A549 (cell line): ENCODE results near the gene IRS2. TPM values are rescaled to one million over a fixed set of nuclear protein-coding genes. Genes with fewer than 3 reads are reported as not detected.

Source experiments
- ATAC-seq, 2 experiments: fragments of 200-7000 bp in 1 of 2; fragments of >200 bp in 1 of 2; cut with Nextera tagmentation in 1 of 2; cut with Tn5 transposase in 1 of 2; 3 replicates each; pipeline versions ENCODE4 v1.8.0 to v1.9.1; 2018 to 2020; ENCODE audit warnings: mild to moderate bottlenecking in 1 of 2, moderate library complexity in 1 of 2
- CTCF ChIA-PET: fragments of 300-600 bp; sonication (Branson Sonifier 250); formaldehyde crosslinking; extraction: SDS; loops from one replicate; lab custom pipeline; 2021; ENCODE audit warnings: antibody characterized with exemption, inconsistent platforms; lab: Yijun Ruan, JAX
- POLR2A ChIA-PET: fragments of 350-600 bp; formaldehyde crosslinking; extraction: SDS; loops from one replicate; lab custom pipeline; 2021; ENCODE audit warnings: antibody characterized with exemption, inconsistent platforms; lab: Yijun Ruan, JAX
- DNase-seq, 2 experiments: peaks; one replicate each; pipeline versions ENCODE4 v3.0.0 to v3.0.0-alpha.2; 2011 to 2016; ENCODE audit warnings: low read depth in 1 of 2, low spot score in 1 of 2
- FAIRE-seq: peaks from 2 replicates; lab custom pipeline; 2011; peaks lifted over from hg19 to GRCh38; lab: Jason Lieb, UNC
- H3K27ac ChIP-seq, 2 experiments: fragments of >200 bp; sonication (Bioruptor Twin); formaldehyde crosslinking; 3 replicates each; pipeline ENCODE4 v1.5.1; 2016 to 2017
- H3K4me1 ChIP-seq: fragments of >200 bp; sonication (Bioruptor Twin); formaldehyde crosslinking; 3 replicates; pipeline ENCODE4 v1.6.1; 2016
- H3K4me2 ChIP-seq: fragments of >200 bp; sonication (Bioruptor Twin); formaldehyde crosslinking; 3 replicates; pipeline ENCODE4 v1.6.1; 2016
- H3K4me3 ChIP-seq: fragments of >200 bp; sonication (Bioruptor Twin); formaldehyde crosslinking; 3 replicates; pipeline ENCODE4 v1.5.1; 2016
- H3K9me3 ChIP-seq: fragments of >200 bp; sonication (Bioruptor Twin); formaldehyde crosslinking; 3 replicates; pipeline ENCODE4 v1.6.1; 2016
- ATOH8 ChIP-seq: fragments of 250-450 bp; sonication (Bioruptor Pico); IDR thresholded peaks from 2 replicates; pipeline ENCODE4 v1.5.0; 2020; ENCODE audit warnings: low read depth, mild to moderate bottlenecking, moderate library complexity
- BHLHE40 ChIP-seq: IDR thresholded peaks from 2 replicates; pipeline ENCODE4 v1.6.1; 2012; ENCODE audit warnings: low read depth, low read length, inconsistent platforms
- CBX8 ChIP-seq: fragments of 200-600 bp; sonication (generic); IDR thresholded peaks from 2 replicates; pipeline ENCODE4 v1.6.1; 2016
- CEBPB ChIP-seq, 2 experiments: fragments of >200 bp in 1 of 2; sonication (Bioruptor Twin) in 1 of 2; formaldehyde crosslinking in 1 of 2; IDR thresholded peaks; 2 replicates each; pipeline ENCODE4 v1.6.1; 2012 to 2016
- CHD2 ChIP-seq: fragments of 150-350 bp; IDR thresholded peaks from 2 replicates; pipeline ENCODE4 v1.6.1; 2014; ENCODE audit warnings: low read length; ENCODE audit not compliant: partially characterized antibody
- CHD4 ChIP-seq: fragments of 200-600 bp; sonication (generic); IDR thresholded peaks from 2 replicates; pipeline ENCODE4 v1.6.1; 2016; ENCODE audit warnings: antibody characterized with exemption, mild to moderate bottlenecking, borderline replicate concordance
- CTCF ChIP-seq: fragments of >200 bp; sonication (Bioruptor Twin); formaldehyde crosslinking; IDR thresholded peaks from 3 replicates; pipeline ENCODE4 v1.5.1; 2016
- EHF ChIP-seq: fragments of 250-450 bp; sonication (Bioruptor Pico); IDR thresholded peaks from 2 replicates; pipeline ENCODE4 v1.5.0; 2020; ENCODE audit warnings: mild to moderate bottlenecking
- EHMT2 ChIP-seq: fragments of 200-600 bp; sonication (generic); IDR thresholded peaks from 2 replicates; pipeline ENCODE4 v1.6.1; 2016; ENCODE audit warnings: antibody characterized with exemption, low read depth, mild to moderate bottlenecking, moderate library complexity
- ELK1 ChIP-seq: fragments of 150-350 bp; IDR thresholded peaks from 2 replicates; pipeline ENCODE4 v1.6.1; 2014; ENCODE audit warnings: low read depth, mild to moderate bottlenecking, low read length
- FOSB ChIP-seq: fragments of 250-450 bp; sonication (Bioruptor Pico); IDR thresholded peaks from 2 replicates; pipeline ENCODE4 v1.5.0; 2020; ENCODE audit warnings: mild to moderate bottlenecking, moderate library complexity
- FOSL2 ChIP-seq, 2 experiments: fragments of 450-650 bp in 1 of 2; fragments of >200 bp in 1 of 2; sonication (Bioruptor Twin) in 1 of 2; formaldehyde crosslinking; IDR thresholded peaks; 2 replicates each; pipeline versions ENCODE4 v1.5.0 to v1.6.1; 2016 to 2020; ENCODE audit warnings: mild to moderate bottlenecking in 1 of 2, moderate library complexity in 1 of 2
- GATA3 ChIP-seq: IDR thresholded peaks from 2 replicates; pipeline ENCODE4 v1.6.1; 2012; ENCODE audit warnings: borderline replicate concordance
- HEYL ChIP-seq: fragments of 250-450 bp; sonication (Bioruptor Pico); IDR thresholded peaks from 2 replicates; pipeline ENCODE4 v1.8.0; 2021; ENCODE audit warnings: mild to moderate bottlenecking, moderate library complexity
- HOXA7 ChIP-seq: fragments of 250-450 bp; sonication (Bioruptor Pico); IDR thresholded peaks from 2 replicates; pipeline ENCODE4 v1.5.0; 2020; ENCODE audit warnings: mild to moderate bottlenecking, moderate library complexity
- HOXB13 ChIP-seq: fragments of 250-450 bp; sonication (Bioruptor Pico); IDR thresholded peaks from 2 replicates; pipeline ENCODE4 v1.5.0; 2020; ENCODE audit warnings: low read depth, mild to moderate bottlenecking, moderate library complexity
- JUN ChIP-seq, 2 experiments: fragments of >200 bp; sonication (Bioruptor Twin); formaldehyde crosslinking; IDR thresholded peaks; 2 replicates in 1 of 2; 3 replicates in 1 of 2; pipeline ENCODE4 v1.6.1; 2016 to 2017
- JUNB ChIP-seq: fragments of >200 bp; sonication (Bioruptor Twin); formaldehyde crosslinking; IDR thresholded peaks from 2 replicates; pipeline ENCODE4 v1.6.1; 2016
- KDM1A ChIP-seq: fragments of 200-600 bp; sonication (generic); IDR thresholded peaks from 2 replicates; pipeline ENCODE4 v1.6.1; 2016; ENCODE audit warnings: low read depth, mild to moderate bottlenecking
- KDM5A ChIP-seq: fragments of 200-600 bp; sonication (generic); IDR thresholded peaks from 2 replicates; pipeline ENCODE4 v1.6.1; 2016; ENCODE audit warnings: antibody characterized with exemption, mild to moderate bottlenecking
- MAFK ChIP-seq: fragments of 450-650 bp; IDR thresholded peaks from 2 replicates; pipeline ENCODE4 v1.6.1; 2014; ENCODE audit not compliant: partially characterized antibody
- NR3C1 ChIP-seq: fragments of >200 bp; sonication (Bioruptor Twin); formaldehyde crosslinking; IDR thresholded peaks from 3 replicates; pipeline ENCODE4 v1.6.1; 2017
- PHF8 ChIP-seq: fragments of 200-600 bp; sonication (generic); IDR thresholded peaks from 2 replicates; pipeline ENCODE4 v1.6.1; 2016; ENCODE audit warnings: low read depth, mild to moderate bottlenecking, antibody characterized with exemption, moderate library complexity, borderline replicate concordance
- POLR2AphosphoS2 ChIP-seq: conservative IDR thresholded peaks from 2 replicates; pipeline ENCODE4 v1.6.1; 2012; ENCODE audit warnings: low read length, improper control_type of control experiment, inconsistent platforms
- ZC3H11A ChIP-seq: fragments of 450-650 bp; IDR thresholded peaks from 2 replicates; pipeline ENCODE4 v1.6.1; 2014; ENCODE audit warnings: antibody characterized with exemption, mild to moderate bottlenecking
- ZSCAN20 ChIP-seq: fragments of 250-450 bp; sonication (Bioruptor Pico); IDR thresholded peaks from 2 replicates; pipeline ENCODE4 v1.8.0; 2022; ENCODE audit warnings: mild to moderate bottlenecking, moderate library complexity
- WGBS: methylation state at CpG from one replicate; pipeline ENCODE4 v1.1.6; 2017; ENCODE audit errors: missing lambda C conversion rate; 5-methylcytosine and 5-hydroxymethylcytosine counted together
- polyA plus RNA-seq, 4 experiments: library from polyadenylated mRNA; depleted of rRNA in 3 of 4; stranded (reverse); fragments of >200 nt; fragmentation: RNase III in 1 of 4; extraction: RNeasy Plus Mini Kit Qiagen cat#74134 plus additional on column Dnase treatment in 1 of 4; gene quantifications; 2 replicates in 3 of 4; 3 replicates in 1 of 4; pipeline ENCODE4 v1.2.3, GENCODE V29; 2011 to 2017

IRS2 gene
- polyA plus RNA-seq, 2 of the 4 experiments (the other 2 are of a cell fraction) = 4.8 to 12.3 TPM

DNA sequence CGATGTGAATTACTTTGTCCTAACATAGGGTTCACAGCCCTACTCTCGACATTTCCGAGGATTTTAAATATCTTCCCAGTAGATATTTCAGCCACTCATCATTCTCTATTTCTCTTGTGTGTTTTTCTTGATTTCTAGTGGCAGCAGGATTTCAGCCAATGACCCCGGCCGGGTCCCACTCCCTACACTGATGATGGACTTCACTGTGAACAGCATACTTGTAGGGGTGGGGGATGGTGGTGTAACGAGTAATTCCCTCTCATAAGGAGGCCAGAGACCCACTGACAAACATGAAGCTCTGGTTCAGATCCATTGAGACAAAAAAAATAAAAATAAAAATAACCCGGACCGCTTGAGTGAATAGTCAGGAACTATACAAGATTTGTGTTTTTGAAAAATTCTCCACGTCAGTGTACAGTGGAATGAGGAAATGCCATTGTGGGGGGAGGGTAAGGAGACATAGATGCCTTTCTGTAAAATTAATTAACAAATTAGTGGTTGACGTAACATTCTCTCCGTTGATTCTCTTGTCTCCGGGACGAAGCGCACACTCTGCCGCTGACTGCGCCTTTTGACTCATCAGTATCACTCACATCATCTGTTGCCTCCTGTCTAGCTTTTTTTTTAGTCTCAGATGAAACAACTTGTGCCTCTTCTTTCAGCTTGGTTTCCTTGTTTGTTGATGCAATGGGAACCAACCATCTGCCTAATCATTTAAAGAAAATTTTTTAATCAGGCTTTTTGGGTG lies 48.8 kb upstream of the IRS2 start:
- no peak overlapping the region for H3K4me3 ChIP-seq
- DNase-seq = no peak
- TF ChIP-seq ZC3H11A (no peak), KDM1A (no peak), PHF8 (no peak), JUN (IDR thresholded peaks at IDR 0.05) (no peak), ATOH8 (CRISPR knock-in tag) (no peak), CTCF (no peak), ZSCAN20 (CRISPR knock-in tag) (no peak)
- TF ChIP-seq, all 56 proteins: peak for 0
- FAIRE-seq (no peak), ATAC-seq (no peak)
- CTCF ChIA-PET = no interaction called here
- POLR2A ChIA-PET = no interaction called here
- Histone ChIP-seq H3K4me2 (no peak overlapping the region), H3K27ac (no peak overlapping the region), H3K4me1 (no peaks in the 10 kb centered on the region), H3K9me3 (no peaks in the 10 kb centered on the region)
- 78% methylated on average over 16 of the region's 16 CpGs for WGBS

DNA sequence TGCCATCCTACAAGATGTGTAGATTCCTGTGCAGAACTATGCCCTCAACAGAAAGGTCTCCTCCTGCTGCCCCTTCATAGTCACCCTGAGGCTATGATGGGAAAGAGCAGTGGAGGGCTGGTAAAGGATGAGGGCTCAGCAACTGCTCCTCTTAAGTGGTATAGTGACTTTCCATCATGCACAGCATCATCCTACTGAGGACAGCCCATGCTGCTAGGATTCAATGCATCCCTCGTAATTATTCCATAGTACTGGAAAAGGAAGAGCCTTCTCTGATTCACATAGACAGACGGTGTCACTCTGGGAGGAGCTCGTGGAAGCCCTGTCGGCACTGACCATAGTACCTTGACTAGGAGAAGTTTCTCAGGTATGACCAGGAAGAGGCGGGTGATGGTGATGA lies 47.6 kb upstream of the IRS2 start:
- Histone ChIP-seq H3K4me3 (no peak overlapping the region), H3K27ac (no peak overlapping the region), H3K9me3 (no peaks in the 10 kb centered on the region), H3K4me1 (no peaks in the 10 kb centered on the region), H3K4me2 (no peak overlapping the region)
- ATAC-seq (no peak), DNase-seq (no peak), FAIRE-seq (no peak)
- TF ChIP-seq ZC3H11A = no peak
- no peak for TF ChIP-seq ZSCAN20 (CRISPR knock-in tag)
- TF ChIP-seq CHD4 = no peak
- no peak for TF ChIP-seq PHF8
- TF ChIP-seq GATA3 = no peak
- TF ChIP-seq POLR2AphosphoS2 = no peak
- no peak for TF ChIP-seq ELK1
- TF ChIP-seq MAFK = no peak
- no peak for TF ChIP-seq NR3C1
- TF ChIP-seq BHLHE40 = no peak
- 76% methylated on average over 5 of the region's 5 CpGs for WGBS
- POLR2A ChIA-PET = no interaction called here
- CTCF ChIA-PET = no interaction called here

- Histone ChIP-seq H3K4me3 (no peak overlapping the region), H3K4me2 (no peak overlapping the region), H3K4me1 (no peaks in the 10 kb centered on the region), H3K9me3 (no peaks in the 10 kb centered on the region), H3K27ac (no peak overlapping the region)
- ChIA-PET POLR2A (no interaction called here), CTCF (no interaction called here)
- no peak for DNase-seq
- no peak for FAIRE-seq
- WGBS = 43% methylated on average over 5 of the region's 5 CpGs
- no peak for ATAC-seq
- no peak for TF ChIP-seq JUNB
- TF ChIP-seq HOXB13 (CRISPR knock-in tag) = no peak
- no peak for TF ChIP-seq FOSB (CRISPR knock-in tag)
- TF ChIP-seq EHMT2 = no peak
- TF ChIP-seq CHD2 = no peak
- TF ChIP-seq CTCF = no peak
- no peak for TF ChIP-seq CBX8
- no peak for TF ChIP-seq EHF (CRISPR knock-in tag)
- no peak for TF ChIP-seq POLR2AphosphoS2
- TF ChIP-seq FOSL2 (IDR thresholded peaks at IDR 0.05) = no peak
- no peak for TF ChIP-seq FOSL2 (CRISPR knock-in tag; IDR thresholded peaks at IDR 0.05)
- TF ChIP-seq BHLHE40 = no peak
- TF ChIP-seq HEYL = no peak
- no peak for TF ChIP-seq HOXA7 (CRISPR knock-in tag)
- TF ChIP-seq CEBPB (IDR thresholded peaks at IDR 0.05) = no peak
- no peak for TF ChIP-seq KDM5A
- TF ChIP-seq PHF8 = no peak
Measured at GRCh38 chr13:109833071-109833470, 46.7 kb upstream of the IRS2 start.
